ENCODE measurements around the gene UBTD1.
"Not testable (repeated sequence)": the region's sequence is repeated elsewhere in the genome, so short reads cannot be mapped to it uniquely, and the experiment has no call there.

Gene UBTD1

DNA sequence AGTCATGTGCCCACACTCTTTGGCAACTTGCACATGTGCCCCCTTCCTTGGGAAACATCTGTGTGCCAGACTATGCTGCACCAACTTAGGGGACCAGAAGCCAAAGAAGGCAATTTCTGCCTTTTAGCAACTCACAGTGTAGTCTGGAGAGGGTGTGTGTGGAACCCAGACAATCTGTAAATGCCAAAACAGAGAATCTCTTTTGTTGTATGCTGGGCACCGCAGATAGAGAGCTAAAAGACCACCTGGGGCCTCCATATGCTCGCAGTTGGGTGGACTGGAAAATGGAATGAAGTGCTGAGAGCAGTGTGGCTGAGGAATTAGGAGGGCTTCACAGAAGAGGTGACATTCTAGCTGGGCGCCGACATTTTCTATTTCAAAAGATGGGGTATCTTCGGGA is 26.4 kb downstream of the UBTD1 start:
- TF ChIP-seq, protein P1, sequence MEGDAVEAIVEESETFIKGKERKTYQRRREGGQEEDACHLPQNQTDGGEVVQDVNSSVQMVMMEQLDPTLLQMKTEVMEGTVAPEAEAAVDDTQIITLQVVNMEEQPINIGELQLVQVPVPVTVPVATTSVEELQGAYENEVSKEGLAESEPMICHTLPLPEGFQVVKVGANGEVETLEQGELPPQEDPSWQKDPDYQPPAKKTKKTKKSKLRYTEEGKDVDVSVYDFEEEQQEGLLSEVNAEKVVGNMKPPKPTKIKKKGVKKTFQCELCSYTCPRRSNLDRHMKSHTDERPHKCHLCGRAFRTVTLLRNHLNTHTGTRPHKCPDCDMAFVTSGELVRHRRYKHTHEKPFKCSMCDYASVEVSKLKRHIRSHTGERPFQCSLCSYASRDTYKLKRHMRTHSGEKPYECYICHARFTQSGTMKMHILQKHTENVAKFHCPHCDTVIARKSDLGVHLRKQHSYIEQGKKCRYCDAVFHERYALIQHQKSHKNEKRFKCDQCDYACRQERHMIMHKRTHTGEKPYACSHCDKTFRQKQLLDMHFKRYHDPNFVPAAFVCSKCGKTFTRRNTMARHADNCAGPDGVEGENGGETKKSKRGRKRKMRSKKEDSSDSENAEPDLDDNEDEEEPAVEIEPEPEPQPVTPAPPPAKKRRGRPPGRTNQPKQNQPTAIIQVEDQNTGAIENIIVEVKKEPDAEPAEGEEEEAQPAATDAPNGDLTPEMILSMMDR (conservative IDR thresholded peaks at IDR 0.05): no peak
- H3K27ac ChIP-seq: no peak overlapping the region

DNA sequence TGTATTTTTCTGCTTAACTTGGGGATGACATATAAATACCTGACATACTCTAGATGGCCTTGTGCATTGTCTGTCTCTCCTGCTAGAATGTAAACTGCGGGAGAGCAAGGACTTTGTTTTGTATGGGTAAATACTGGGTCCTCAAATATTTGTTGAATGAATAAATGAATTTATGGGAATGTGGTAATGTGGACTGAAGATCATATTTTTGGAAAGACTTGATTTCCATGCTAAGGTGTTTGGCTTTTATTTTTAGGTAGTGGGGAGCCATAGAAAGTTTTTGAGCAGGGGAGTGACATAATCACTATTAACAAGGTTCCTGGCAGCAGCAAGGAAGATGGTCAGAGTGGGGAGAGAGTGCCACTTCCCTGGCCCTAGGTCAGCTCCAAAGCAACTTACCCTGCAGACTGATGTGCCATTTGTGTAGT is 27.0 kb downstream of the UBTD1 start:
- no peak overlapping the region for H3K27ac ChIP-seq
- TF ChIP-seq, protein P1 (conservative IDR thresholded peaks at IDR 0.05): no peak

DNA sequence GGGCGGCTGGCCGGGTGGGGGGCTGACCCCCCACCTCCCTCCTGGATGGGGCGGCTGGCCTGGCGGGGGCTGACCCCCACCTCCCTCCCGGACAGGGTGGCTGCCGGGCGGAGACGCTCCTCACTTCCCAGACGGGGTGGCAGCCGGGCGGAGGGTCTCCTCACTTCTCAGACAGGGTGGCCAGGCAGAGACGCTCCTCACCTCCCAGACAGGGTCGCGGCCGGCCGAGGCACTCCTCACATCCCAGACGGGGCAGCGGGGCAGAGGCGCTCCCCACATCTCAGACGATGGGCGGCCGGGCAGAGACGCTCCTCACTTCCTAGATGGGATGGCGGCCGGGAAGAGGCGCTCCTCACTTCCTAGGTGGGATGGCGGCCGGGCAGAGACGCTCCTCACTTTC is 30.2 kb downstream of the UBTD1 start:
- H3K27ac ChIP-seq: not testable (repeated sequence)

DNA sequence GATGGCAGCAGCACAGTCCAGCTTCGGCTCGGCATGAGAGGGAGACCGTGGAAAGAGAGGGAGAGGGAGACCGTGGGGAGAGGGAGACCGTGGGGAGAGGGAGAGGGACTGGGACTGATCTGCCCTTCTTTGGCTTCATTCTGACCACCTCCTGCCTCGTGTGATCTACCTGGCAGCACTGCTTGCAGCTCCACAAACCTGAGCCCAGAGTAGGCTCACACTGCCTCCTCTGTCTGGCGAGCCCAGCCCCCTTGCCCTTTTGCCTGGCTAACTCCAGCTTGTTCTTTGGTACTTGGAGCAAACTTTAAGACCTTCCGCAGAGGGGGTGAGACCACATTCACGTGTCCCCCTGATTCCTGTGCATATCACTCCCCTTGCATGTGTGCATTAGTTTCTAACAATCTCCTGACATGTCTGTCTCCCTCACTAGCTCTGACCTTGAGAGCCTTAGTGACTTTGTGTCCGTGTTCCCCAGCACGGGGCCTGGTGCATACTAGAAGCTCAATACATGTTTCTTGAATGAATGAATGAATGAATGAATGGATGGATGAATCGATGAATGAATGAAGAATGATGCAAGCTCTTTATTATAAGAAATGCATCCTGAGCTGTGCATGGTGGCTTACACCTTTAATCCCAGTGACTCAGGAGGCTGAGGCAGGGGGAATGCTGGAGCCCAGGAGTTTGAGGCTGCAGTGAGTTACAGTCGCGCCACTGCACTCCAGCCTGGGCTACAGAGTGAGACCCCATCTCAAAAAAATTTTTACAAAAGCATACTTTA is 31.2 kb downstream of the UBTD1 start:
- TF ChIP-seq, protein P1 (conservative IDR thresholded peaks at IDR 0.05): no peak
- H3K27ac ChIP-seq: no peak overlapping the region

DNA sequence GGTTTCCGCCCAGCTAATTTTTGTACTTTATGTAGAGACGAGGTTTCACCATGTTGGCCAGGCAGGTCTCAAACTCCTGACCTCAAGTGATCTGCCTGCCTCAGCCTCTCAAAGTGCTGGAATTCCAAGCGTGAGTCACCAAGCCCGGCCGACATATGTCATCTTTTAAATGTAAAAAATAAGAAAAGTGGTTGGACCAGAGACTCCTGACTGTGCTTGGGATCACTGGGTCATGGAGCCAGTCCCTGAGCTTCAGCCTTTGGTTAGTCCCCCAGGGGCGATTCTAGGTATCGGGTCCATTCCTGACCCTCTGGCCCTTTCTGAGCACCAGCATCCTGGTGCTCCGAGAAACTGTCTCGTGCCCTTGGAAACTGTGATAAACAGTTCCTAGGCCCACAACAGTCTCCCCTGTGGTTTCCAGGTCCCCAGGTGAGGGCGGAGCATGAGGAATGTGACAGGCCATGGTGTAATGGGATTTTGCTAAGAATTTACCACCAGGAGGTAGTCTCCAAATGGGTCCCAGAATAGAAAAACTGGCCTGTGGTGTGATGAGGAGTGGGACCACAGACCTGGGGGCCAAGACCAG is 32.8 kb downstream of the UBTD1 start:
- H3K27ac ChIP-seq: no peak overlapping the region
- TF ChIP-seq, protein P1 (conservative IDR thresholded peaks at IDR 0.05): no peak

DNA sequence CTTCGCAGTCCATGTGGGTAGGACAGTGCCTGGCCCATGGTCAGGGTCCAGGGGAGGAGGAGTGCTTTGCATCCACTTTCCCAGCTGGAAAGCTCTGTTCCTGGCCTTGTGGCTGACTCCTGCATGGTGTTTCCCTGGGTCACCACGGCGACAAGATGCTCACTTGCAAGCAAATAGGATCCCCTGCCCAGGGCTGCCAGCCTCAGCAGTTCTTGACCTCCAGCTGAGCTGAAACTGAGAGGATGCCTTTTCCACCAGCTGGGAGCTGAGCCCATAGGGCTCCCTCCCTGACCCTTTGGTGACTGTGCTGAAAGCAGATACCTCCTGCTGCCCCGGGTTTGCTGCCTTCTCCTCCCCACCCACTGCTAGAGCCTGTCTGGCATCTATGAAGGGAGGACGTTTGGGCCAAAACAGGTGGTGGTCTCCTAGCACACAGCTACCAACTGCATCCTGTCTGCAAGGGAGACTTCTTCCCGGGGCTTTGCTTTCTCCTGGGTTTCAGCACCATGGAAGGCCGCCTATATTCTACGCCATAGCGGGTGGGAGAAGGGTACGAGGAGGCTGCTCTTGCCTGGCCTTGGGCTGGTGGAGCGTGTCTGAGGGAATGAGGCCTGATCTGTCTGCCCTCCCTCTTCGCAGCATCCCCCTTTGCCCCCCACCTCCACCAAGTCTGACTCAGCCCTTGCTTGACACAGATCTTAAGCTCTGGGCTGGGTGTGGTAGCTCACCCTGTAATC is 34.4 kb downstream of the UBTD1 start:
- H3K27ac ChIP-seq: no peak overlapping the region
- TF ChIP-seq, protein P1 (conservative IDR thresholded peaks at IDR 0.05): no peak

DNA sequence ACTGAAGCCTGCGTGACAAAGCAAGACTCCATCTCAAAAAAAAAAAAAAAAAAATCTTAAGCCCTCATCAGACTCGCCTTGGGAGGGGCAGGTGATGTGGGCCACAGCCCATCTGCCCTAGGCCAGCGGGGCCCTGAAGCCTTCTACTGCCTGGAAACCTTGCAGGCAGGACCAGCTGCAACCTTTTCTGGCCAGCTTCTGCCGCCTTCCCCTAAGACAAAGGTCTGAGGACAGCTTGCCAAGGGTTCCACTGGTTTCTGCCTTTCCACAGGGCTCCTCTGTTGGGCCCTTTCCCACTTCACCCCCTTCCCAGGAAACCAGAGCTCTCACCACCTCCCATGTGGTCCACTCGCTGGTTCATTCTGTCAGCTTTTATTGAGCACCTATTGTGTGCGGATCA is 35.2 kb downstream of the UBTD1 start:
- TF ChIP-seq, protein P1 (conservative IDR thresholded peaks at IDR 0.05): no peak
- no peak overlapping the region for H3K27ac ChIP-seq
